Measurements from ENCODE around the gene CCDC142. TPM values are rescaled to one million over a fixed set of nuclear protein-coding genes. Genes with fewer than 3 reads are reported as not detected.

Gene CCDC142, protein sequence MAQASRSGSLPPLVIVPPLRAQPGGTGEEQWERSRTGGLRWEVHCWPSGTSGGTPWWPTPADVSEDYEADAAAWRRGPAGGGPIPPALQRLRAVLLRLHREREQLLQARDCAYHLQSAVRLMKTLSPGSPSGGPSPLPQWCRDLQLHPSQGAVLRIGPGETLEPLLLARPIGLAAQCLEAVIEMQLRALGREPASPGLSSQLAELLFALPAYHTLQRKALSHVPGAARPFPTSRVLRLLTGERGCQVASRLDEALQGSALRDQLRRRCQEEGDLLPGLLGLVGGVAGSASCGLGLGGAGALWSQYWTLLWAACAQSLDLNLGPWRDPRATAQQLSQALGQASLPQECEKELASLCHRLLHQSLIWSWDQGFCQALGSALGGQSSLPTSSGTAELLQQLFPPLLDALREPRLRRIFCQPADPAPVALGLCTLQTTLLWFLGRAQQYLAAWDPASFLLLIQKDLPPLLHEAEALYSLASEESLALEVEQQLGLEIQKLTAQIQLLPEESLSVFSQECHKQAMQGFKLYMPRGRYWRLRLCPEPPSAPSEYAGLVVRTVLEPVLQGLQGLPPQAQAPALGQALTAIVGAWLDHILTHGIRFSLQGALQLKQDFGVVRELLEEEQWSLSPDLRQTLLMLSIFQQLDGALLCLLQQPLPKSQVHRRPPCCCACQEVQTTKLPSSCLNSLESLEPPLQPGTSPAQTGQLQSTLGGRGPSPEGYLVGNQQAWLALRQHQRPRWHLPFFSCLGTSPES
- polyA plus RNA-seq (2012; rRNA removed): 8.7 and 13.1 TPM in 2 replicates
- polyA plus RNA-seq (2012; cell fraction: cytosol; rRNA removed): 1.9 and 3.4 TPM in 2 replicates
- 49.9 and 50.3 TPM in 2 replicates for polyA plus RNA-seq (2012; cell fraction: nucleus; rRNA removed)

DNA sequence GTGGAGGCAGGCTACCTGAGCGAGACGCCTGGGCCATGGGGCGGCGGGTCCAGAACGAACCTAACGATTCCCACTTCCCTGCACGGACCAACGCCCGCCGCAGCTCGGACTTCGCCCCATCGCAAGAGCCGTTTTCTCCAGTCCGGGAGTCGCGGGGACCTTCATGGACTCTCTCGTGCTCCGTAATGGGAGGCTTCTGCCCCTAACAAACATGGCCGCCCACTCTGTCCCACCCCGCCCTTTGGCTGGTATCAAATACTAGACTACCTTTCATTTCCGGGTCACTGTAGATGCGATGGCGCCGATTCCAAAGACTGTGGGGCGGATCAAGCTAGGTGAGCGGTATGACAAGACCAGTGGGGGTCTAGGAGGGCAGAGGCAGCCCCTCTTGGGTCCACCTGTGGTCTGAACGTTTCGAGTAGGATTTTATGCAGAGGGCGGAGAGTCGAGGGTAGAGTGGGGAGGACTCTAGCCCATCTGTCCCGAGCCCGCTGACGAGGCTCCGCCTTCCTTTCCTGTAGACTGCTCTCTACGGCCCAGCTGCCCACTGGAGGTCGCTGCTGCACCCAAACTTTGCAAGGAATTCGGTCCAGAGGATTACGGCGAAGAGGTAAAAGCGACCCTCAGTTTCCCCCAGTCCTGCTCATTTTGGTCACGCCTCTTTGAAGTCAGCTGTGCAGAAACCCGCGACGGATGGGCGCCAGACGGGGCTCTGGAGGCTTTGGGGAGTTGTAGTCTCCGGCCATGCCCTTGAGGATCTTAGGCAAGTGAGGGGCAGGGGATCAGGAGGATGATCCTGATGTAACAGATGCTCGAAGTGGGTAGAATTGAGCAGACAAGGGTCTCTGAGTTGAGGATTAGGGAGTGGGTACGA lies at the start of gene CCDC142, which contains the start of gene TTC31:
Gene CCDC142, minus strand, starts transcription at position 198 of the 874 bp plus-strand sequence. Its CDS starts 161 bp downstream, at position 37.
Gene TTC31, plus strand, starts transcription at position 281 of the 874 bp plus-strand sequence. Its CDS starts 15 bp downstream, at position 296.
- Histone ChIP-seq H3K79me2 (ENCODE audit: insufficient read depth) (peaks cover 76% of the 10 kb centered on the region), H3K4me3 (ENCODE audit: low read depth in 2 of 2, low read length in 1 of 2) (peak within 1 kb of the TSS; percentile 70 to 97), H3K27me3 (ENCODE audit: insufficient read depth) (no peaks in the 10 kb centered on the region), H3F3A (replicated peaks; ENCODE audit: insufficient read depth) (peaks cover 3% of the 10 kb centered on the region), H3K9me2 (no peaks in the 10 kb centered on the region), H3K4me1 (ENCODE audit: control insufficient read depth in 1 of 2, insufficient read depth in 2 of 2, low read depth in 1 of 2, low read length in 1 of 2) (peaks cover 13 to 16% of the 10 kb centered on the region in 2 experiments; a peak in 3 of 4 replicates), H3K9me3 (no peaks in the 10 kb centered on the region), H3K4me2 (peak within 1 kb of the TSS; percentile 86), H3K9ac (peak within 1 kb of the TSS; percentile 79), H3K27ac (ENCODE audit: low read depth in 2 of 2, low read length in 1 of 2) (peak within 1 kb of the TSS; percentile 79 to 91), H3K36me3 (replicated peaks in 1 of 2; ENCODE audit: control insufficient read depth in 1 of 2, insufficient read depth in 2 of 2, low read length in 1 of 2) (peaks cover 8 to 15% of the 10 kb centered on the region in 2 experiments), H2AFZ (ENCODE audit: low read depth) (peak within 1 kb of the TSS; percentile 86), H4K20me1 (ENCODE audit: insufficient read depth) (no peaks in the 10 kb centered on the region)
- peak; percentile 93 for DNase-seq
- 1% methylated on average over 28 of the region's 50 CpGs for WGBS (ENCODE audit: low lambda C conversion rate)
- POLR2A ChIA-PET: interaction anchor here (0.6 to 3.5 kb wide), 15 partner anchors 10 to 106 kb away, joined by 3 to 24 read pairs (median 8); partner anchors contain the start of genes AUP1, C2orf81, HTRA2 and INO80B
- TF ChIP-seq RCOR1 (IDR thresholded peaks at IDR 0.05; ENCODE audit: low read length) (peak; percentile 5; the same call in 1 of the 2 replicates), MEF2A (IDR thresholded peaks at IDR 0.05; ENCODE audit: borderline replicate concordance, low read depth) (no peak), ELF1 (IDR thresholded peaks at IDR 0.05) (peak; percentile 84), CHD2 (IDR thresholded peaks at IDR 0.05; ENCODE audit: low read length, partially characterized antibody) (peak; percentile 89), POLR2AphosphoS5 (IDR thresholded peaks at IDR 0.05; ENCODE audit: low read depth, low read length) (peak; percentile 89), SMC3 (IDR thresholded peaks at IDR 0.05; ENCODE audit: low read depth, low read length) (peak; percentile 91), RAD21 (IDR thresholded peaks at IDR 0.05; ENCODE audit: low read length) (peak; percentile 84), MXI1 (IDR thresholded peaks at IDR 0.05; ENCODE audit: low read depth, low read length) (peak; percentile 79), SIN3A (IDR thresholded peaks at IDR 0.05; ENCODE audit: borderline replicate concordance, low read depth, low read length) (no peak; the same call in 1 of the 2 replicates), FOXM1 (IDR thresholded peaks at IDR 0.05; ENCODE audit: low read depth) (no peak), TCF12 (IDR thresholded peaks at IDR 0.05) (peak; percentile 39; the same call in 1 of the 2 replicates), EP300 (IDR thresholded peaks at IDR 0.05; ENCODE audit: borderline replicate concordance in 1 of 2, low read depth in 1 of 2, low read length in 1 of 2) (no peak), GABPA (IDR thresholded peaks at IDR 0.05; ENCODE audit: low read depth) (peak; percentile 94), FOXJ3 (CRISPR knock-in tag; IDR thresholded peaks at IDR 0.05) (peak; percentile 48; the same call in 1 of the 2 replicates), NFIC (IDR thresholded peaks at IDR 0.05; ENCODE audit: borderline replicate concordance) (peak; percentile 9; the same call in 1 of the 2 replicates), YY1 (IDR thresholded peaks at IDR 0.05; ENCODE audit: low read depth) (peak; percentile 99)
- TF ChIP-seq, protein P1, sequence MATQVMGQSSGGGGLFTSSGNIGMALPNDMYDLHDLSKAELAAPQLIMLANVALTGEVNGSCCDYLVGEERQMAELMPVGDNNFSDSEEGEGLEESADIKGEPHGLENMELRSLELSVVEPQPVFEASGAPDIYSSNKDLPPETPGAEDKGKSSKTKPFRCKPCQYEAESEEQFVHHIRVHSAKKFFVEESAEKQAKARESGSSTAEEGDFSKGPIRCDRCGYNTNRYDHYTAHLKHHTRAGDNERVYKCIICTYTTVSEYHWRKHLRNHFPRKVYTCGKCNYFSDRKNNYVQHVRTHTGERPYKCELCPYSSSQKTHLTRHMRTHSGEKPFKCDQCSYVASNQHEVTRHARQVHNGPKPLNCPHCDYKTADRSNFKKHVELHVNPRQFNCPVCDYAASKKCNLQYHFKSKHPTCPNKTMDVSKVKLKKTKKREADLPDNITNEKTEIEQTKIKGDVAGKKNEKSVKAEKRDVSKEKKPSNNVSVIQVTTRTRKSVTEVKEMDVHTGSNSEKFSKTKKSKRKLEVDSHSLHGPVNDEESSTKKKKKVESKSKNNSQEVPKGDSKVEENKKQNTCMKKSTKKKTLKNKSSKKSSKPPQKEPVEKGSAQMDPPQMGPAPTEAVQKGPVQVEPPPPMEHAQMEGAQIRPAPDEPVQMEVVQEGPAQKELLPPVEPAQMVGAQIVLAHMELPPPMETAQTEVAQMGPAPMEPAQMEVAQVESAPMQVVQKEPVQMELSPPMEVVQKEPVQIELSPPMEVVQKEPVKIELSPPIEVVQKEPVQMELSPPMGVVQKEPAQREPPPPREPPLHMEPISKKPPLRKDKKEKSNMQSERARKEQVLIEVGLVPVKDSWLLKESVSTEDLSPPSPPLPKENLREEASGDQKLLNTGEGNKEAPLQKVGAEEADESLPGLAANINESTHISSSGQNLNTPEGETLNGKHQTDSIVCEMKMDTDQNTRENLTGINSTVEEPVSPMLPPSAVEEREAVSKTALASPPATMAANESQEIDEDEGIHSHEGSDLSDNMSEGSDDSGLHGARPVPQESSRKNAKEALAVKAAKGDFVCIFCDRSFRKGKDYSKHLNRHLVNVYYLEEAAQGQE (IDR thresholded peaks at IDR 0.05; ENCODE audit: low read depth, low read length): peak; percentile 52; the same call in 1 of the 2 replicates
- TF ChIP-seq, protein P2, sequence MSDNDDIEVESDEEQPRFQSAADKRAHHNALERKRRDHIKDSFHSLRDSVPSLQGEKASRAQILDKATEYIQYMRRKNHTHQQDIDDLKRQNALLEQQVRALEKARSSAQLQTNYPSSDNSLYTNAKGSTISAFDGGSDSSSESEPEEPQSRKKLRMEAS (IDR thresholded peaks at IDR 0.05; ENCODE audit: low read depth): peak; percentile 39
- TF ChIP-seq, protein P3, sequence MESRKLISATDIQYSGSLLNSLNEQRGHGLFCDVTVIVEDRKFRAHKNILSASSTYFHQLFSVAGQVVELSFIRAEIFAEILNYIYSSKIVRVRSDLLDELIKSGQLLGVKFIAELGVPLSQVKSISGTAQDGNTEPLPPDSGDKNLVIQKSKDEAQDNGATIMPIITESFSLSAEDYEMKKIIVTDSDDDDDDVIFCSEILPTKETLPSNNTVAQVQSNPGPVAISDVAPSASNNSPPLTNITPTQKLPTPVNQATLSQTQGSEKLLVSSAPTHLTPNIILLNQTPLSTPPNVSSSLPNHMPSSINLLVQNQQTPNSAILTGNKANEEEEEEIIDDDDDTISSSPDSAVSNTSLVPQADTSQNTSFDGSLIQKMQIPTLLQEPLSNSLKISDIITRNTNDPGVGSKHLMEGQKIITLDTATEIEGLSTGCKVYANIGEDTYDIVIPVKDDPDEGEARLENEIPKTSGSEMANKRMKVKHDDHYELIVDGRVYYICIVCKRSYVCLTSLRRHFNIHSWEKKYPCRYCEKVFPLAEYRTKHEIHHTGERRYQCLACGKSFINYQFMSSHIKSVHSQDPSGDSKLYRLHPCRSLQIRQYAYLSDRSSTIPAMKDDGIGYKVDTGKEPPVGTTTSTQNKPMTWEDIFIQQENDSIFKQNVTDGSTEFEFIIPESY (IDR thresholded peaks at IDR 0.05; ENCODE audit: borderline replicate concordance, low read depth): peak; percentile 78
- TF ChIP-seq, protein P4, sequence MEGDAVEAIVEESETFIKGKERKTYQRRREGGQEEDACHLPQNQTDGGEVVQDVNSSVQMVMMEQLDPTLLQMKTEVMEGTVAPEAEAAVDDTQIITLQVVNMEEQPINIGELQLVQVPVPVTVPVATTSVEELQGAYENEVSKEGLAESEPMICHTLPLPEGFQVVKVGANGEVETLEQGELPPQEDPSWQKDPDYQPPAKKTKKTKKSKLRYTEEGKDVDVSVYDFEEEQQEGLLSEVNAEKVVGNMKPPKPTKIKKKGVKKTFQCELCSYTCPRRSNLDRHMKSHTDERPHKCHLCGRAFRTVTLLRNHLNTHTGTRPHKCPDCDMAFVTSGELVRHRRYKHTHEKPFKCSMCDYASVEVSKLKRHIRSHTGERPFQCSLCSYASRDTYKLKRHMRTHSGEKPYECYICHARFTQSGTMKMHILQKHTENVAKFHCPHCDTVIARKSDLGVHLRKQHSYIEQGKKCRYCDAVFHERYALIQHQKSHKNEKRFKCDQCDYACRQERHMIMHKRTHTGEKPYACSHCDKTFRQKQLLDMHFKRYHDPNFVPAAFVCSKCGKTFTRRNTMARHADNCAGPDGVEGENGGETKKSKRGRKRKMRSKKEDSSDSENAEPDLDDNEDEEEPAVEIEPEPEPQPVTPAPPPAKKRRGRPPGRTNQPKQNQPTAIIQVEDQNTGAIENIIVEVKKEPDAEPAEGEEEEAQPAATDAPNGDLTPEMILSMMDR (IDR thresholded peaks at IDR 0.05): peak; percentile 93
- CTCF ChIA-PET: interaction anchor here (0.6 to 7.5 kb wide), 31 partner anchors 9 to 161 kb away, joined by 3 to 116 read pairs (median 6); partner anchors contain the start of genes AUP1, DQX1, HTRA2 and LBX2

Measured in SK-N-SH (cell line).